ENCODE measurements around the gene VAMP1.
A peak's percentile ranks its signal among the peaks of the same experiment; 100 is the strongest.

VAMP1 gene

DNA sequence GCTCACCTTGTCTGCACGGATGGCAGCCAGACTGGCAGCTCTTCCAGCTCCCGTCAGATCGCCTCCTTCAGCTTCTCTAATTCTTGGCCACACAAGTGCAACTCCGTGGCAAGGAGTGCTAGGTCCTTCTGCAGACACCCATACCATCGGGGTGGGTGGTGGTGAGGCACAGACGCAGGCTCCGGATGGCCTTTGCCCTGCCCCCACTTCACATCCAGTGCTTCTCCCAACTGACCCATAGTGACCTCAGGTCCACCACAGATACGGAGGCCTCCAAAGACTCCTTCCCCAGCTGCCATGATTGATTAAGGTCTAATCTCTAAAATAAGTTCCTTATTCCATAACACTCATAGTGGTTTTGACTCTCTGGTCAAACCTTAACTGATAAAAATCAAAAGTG is 45.6 kb downstream of the VAMP1 start:
- Histone ChIP-seq H3K36me3 (ENCODE audit: control insufficient read depth in 2 of 2, insufficient read depth in 1 of 2, low read length in 2 of 2) (no peaks in the 10 kb centered on the region), H3K4me1 (ENCODE audit: control insufficient read depth, insufficient read depth, low read length) (no peaks in the 10 kb centered on the region), H3K4me3 (ENCODE audit: low read depth, low read length) (no peak overlapping the region), H3K27ac (ENCODE audit: extremely low read depth, low read depth, low read length) (no peak overlapping the region), H3K9me3 (ENCODE audit: control insufficient read depth, insufficient read depth, low read depth, low read length) (no peaks in the 10 kb centered on the region)
- POLR2A ChIA-PET: interaction anchor here (1.0 to 1.3 kb wide), 2 partner anchors 39 to 109 kb away, joined by 3 to 4 read pairs; partner anchors contain the start of gene GAPDH
- CTCF ChIA-PET: interaction anchor here (0.6 to 5.6 kb wide), 9 partner anchors 9 to 409 kb away, joined by 3 to 73 read pairs (median 6); no protein-coding TSS in a partner anchor
- TF ChIP-seq ZNF600 (tag by site-specific recombination; IDR thresholded peaks at IDR 0.05): 0 out of 2 replicates have a peak, but pooled peaks have one; percentile 17
- TF ChIP-seq, protein P1, sequence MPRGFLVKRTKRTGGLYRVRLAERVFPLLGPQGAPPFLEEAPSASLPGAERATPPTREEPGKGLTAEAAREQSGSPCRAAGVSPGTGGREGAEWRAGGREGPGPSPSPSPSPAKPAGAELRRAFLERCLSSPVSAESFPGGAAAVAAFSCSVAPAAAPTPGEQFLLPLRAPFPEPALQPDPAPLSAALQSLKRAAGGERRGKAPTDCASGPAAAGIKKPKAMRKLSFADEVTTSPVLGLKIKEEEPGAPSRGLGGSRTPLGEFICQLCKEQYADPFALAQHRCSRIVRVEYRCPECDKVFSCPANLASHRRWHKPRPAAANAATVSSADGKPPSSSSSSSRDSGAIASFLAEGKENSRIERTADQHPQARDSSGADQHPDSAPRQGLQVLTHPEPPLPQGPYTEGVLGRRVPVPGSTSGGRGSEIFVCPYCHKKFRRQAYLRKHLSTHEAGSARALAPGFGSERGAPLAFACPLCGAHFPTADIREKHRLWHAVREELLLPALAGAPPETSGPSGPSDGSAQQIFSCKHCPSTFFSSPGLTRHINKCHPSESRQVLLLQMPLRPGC (tag by site-specific recombination; IDR thresholded peaks at IDR 0.05): no peak
- TF ChIP-seq, protein P2, sequence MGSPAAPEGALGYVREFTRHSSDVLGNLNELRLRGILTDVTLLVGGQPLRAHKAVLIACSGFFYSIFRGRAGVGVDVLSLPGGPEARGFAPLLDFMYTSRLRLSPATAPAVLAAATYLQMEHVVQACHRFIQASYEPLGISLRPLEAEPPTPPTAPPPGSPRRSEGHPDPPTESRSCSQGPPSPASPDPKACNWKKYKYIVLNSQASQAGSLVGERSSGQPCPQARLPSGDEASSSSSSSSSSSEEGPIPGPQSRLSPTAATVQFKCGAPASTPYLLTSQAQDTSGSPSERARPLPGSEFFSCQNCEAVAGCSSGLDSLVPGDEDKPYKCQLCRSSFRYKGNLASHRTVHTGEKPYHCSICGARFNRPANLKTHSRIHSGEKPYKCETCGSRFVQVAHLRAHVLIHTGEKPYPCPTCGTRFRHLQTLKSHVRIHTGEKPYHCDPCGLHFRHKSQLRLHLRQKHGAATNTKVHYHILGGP (tag by site-specific recombination; IDR thresholded peaks at IDR 0.05): no peak
- TF ChIP-seq, protein P3, sequence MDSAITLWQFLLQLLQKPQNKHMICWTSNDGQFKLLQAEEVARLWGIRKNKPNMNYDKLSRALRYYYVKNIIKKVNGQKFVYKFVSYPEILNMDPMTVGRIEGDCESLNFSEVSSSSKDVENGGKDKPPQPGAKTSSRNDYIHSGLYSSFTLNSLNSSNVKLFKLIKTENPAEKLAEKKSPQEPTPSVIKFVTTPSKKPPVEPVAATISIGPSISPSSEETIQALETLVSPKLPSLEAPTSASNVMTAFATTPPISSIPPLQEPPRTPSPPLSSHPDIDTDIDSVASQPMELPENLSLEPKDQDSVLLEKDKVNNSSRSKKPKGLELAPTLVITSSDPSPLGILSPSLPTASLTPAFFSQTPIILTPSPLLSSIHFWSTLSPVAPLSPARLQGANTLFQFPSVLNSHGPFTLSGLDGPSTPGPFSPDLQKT (IDR thresholded peaks at IDR 0.05; ENCODE audit: borderline replicate concordance, low read depth, low read length): no peak
- no peak for TF ChIP-seq ZNF596 (tag by site-specific recombination; IDR thresholded peaks at IDR 0.05)
- no peak for TF ChIP-seq ZNF248 (tag by site-specific recombination; IDR thresholded peaks at IDR 0.05)

DNA sequence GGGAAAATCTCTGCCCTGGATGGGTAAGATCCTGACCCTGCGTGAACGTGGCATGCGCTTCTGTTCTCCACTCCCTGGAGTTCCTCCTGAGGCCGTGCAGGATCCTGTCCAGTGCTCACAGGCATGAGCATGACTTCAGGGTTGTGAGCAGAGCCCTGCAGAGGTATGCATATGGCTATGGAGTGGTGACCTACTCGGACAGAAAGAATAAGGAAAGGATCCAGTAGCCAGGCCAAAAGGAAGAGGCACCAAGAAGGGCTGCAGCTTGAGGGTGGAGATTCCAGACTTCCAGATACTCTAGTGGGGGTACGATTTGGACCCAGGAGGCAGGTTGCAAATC is 46.5 kb downstream of the VAMP1 start:
- CTCF ChIA-PET: interaction anchor here (0.5 to 5.6 kb wide), 29 partner anchors 10 to 1522 kb away, joined by 3 to 73 read pairs (median 5); partner anchors contain the start of gene TNFRSF1A
- no peaks in the 10 kb centered on the region for H3K36me3 ChIP-seq (ENCODE audit: control insufficient read depth in 2 of 2, insufficient read depth in 1 of 2, low read length in 2 of 2)
- POLR2A ChIA-PET: interaction anchor here (0.7 to 1.3 kb wide), 4 partner anchors 39 to 97 kb away, joined by 3 to 4 read pairs (median 4); partner anchors contain the start of genes MRPL51 and VAMP1
- H3K4me3 ChIP-seq (ENCODE audit: low read depth, low read length): no peak overlapping the region
- H3K9me3 ChIP-seq (ENCODE audit: control insufficient read depth, insufficient read depth, low read depth, low read length): no peaks in the 10 kb centered on the region
- H3K27ac ChIP-seq (ENCODE audit: extremely low read depth, low read depth, low read length): no peak overlapping the region
- TF ChIP-seq, protein P4, sequence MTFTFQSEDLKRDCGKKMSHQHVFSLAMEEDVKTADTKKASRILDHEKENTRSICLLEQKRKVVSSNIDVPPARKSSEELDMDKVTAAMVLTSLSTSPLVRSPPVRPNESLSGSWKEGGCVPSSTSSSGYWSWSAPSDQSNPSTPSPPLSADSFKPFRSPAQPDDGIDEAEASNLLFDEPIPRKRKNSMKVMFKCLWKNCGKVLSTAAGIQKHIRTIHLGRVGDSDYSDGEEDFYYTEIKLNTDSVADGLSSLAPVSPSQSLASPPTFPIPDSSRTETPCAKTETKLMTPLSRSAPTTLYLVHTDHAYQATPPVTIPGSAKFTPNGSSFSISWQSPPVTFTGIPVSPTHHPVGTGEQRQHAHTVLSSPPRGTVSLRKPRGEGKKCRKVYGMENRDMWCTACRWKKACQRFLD (tag by site-specific recombination; IDR thresholded peaks at IDR 0.05): no peak
- TF ChIP-seq KLF16 (tag by site-specific recombination; IDR thresholded peaks at IDR 0.05) (no peak), ZNF10 (tag by site-specific recombination; IDR thresholded peaks at IDR 0.05) (no peak)
- H3K4me1 ChIP-seq (ENCODE audit: control insufficient read depth, insufficient read depth, low read length): no peaks in the 10 kb centered on the region

DNA sequence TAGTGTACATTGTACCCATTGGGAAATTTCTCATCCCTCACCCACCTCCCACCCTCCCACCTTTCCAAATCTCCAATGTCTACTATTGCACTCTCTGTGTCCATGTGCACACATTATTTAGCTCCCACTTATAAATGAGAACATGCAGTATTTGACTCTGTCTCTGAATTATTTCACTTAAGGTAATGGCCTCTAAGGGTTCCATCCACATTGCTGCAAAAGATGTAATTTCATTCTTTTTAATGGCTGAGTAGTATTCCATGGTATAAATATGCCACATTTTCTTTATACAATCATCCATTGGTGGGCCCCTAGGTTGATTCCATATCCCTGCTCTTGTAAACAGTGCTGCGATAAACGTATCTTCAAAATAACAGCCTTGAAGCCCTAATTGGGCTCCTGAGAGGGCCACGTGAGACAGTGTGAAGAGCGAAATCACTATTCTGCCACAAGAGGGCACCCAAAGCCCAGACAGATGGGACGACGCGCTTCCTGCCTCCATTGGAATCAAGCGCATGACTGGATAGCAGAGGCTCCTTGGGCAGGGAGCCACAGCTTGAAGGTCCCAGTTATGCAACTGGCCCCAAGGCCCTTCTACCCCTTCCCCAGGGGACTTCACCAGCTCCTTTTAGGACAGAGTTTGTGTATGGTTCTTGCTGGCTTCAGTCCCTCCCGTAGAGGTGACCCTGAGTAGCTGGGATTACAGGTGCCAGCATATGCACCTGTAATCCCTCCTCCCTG is 47.0 kb downstream of the VAMP1 start:
- Histone ChIP-seq H3K4me3 (ENCODE audit: low read depth, low read length) (no peak overlapping the region), H3K27ac (ENCODE audit: extremely low read depth, low read depth, low read length) (no peak overlapping the region), H3K9me3 (ENCODE audit: control insufficient read depth, insufficient read depth, low read depth, low read length) (no peaks in the 10 kb centered on the region), H3K36me3 (ENCODE audit: control insufficient read depth in 2 of 2, insufficient read depth in 1 of 2, low read length in 2 of 2) (no peaks in the 10 kb centered on the region), H3K4me1 (ENCODE audit: control insufficient read depth, insufficient read depth, low read length) (no peaks in the 10 kb centered on the region)
- CTCF ChIA-PET: interaction anchor here (0.5 to 5.6 kb wide), 33 partner anchors 11 to 1522 kb away, joined by 3 to 73 read pairs (median 4); partner anchors contain the start of gene TNFRSF1A
- POLR2A ChIA-PET: interaction anchor here (0.7 to 1.3 kb wide), 4 partner anchors 40 to 97 kb away, joined by 3 to 4 read pairs (median 4); partner anchors contain the start of genes MRPL51 and VAMP1
- TF ChIP-seq, protein P5, sequence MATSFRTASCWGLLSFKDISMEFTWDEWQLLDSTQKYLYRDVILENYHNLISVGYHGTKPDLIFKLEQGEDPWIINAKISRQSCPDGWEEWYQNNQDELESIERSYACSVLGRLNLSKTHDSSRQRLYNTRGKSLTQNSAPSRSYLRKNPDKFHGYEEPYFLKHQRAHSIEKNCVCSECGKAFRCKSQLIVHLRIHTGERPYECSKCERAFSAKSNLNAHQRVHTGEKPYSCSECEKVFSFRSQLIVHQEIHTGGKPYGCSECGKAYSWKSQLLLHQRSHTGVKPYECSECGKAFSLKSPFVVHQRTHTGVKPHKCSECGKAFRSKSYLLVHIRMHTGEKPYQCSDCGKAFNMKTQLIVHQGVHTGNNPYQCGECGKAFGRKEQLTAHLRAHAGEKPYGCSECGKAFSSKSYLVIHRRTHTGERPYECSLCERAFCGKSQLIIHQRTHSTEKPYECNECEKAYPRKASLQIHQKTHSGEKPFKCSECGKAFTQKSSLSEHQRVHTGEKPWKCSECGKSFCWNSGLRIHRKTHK (tag by site-specific recombination; IDR thresholded peaks at IDR 0.05): no peak
- peak; percentile 56; the same call in 1 of the 2 replicates for TF ChIP-seq SP7 (tag by site-specific recombination; IDR thresholded peaks at IDR 0.05)
- TF ChIP-seq ZNF24 (tag by site-specific recombination; IDR thresholded peaks at IDR 0.05): peak; percentile 51; the same call in 1 of the 2 replicates
- TF ChIP-seq, protein P6, sequence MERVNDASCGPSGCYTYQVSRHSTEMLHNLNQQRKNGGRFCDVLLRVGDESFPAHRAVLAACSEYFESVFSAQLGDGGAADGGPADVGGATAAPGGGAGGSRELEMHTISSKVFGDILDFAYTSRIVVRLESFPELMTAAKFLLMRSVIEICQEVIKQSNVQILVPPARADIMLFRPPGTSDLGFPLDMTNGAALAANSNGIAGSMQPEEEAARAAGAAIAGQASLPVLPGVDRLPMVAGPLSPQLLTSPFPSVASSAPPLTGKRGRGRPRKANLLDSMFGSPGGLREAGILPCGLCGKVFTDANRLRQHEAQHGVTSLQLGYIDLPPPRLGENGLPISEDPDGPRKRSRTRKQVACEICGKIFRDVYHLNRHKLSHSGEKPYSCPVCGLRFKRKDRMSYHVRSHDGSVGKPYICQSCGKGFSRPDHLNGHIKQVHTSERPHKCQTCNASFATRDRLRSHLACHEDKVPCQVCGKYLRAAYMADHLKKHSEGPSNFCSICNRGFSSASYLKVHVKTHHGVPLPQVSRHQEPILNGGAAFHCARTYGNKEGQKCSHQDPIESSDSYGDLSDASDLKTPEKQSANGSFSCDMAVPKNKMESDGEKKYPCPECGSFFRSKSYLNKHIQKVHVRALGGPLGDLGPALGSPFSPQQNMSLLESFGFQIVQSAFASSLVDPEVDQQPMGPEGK (tag by site-specific recombination; IDR thresholded peaks at IDR 0.05): 0 out of 2 replicates have a peak, but pooled peaks have one; percentile 23
- TF ChIP-seq ZNF202 (tag by site-specific recombination; IDR thresholded peaks at IDR 0.05; ENCODE audit: borderline replicate concordance): no peak
- TF ChIP-seq ZNF174 (tag by site-specific recombination; IDR thresholded peaks at IDR 0.05): no peak
- TF ChIP-seq ZNF146 (tag by site-specific recombination; IDR thresholded peaks at IDR 0.05): peak; percentile 90
- TF ChIP-seq, protein P7, sequence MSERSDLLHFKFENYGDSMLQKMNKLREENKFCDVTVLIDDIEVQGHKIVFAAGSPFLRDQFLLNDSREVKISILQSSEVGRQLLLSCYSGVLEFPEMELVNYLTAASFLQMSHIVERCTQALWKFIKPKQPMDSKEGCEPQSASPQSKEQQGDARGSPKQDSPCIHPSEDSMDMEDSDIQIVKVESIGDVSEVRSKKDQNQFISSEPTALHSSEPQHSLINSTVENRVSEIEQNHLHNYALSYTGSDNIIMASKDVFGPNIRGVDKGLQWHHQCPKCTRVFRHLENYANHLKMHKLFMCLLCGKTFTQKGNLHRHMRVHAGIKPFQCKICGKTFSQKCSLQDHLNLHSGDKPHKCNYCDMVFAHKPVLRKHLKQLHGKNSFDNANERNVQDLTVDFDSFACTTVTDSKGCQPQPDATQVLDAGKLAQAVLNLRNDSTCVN (tag by site-specific recombination; optimal IDR thresholded peaks at IDR 0.05): peak; percentile 22
- TF ChIP-seq ZXDB (tag by site-specific recombination; IDR thresholded peaks at IDR 0.05): 0 out of 2 replicates have a peak, but pooled peaks have one; percentile 22
- no peak for TF ChIP-seq ZBTB20 (tag by site-specific recombination; IDR thresholded peaks at IDR 0.05)
